Measurements from ENCODE around the gene SPEF2. TPM values are rescaled to one million over a fixed set of nuclear protein-coding genes. Genes with fewer than 3 reads are reported as not detected.
A peak's percentile ranks its signal among the peaks of the same experiment; 100 is the strongest.

SPEF2 gene
- total and polyA plus RNA-seq, 2 of the 13 experiments (the other 11 are each of a cell fraction or from before 2014, with no cell fraction given), result 1.5 to 2.3 TPM

GRCh38 chr5:35617435-35618303, at the start of gene SPEF2 (continued):
- TF ChIP-seq ZNF556 (CRISPR knock-in tag; IDR thresholded peaks at IDR 0.05; ENCODE audit: borderline replicate concordance) (no peak; the same call in 1 of the 2 replicates), ZNF550 (CRISPR knock-in tag; IDR thresholded peaks at IDR 0.05; ENCODE audit: borderline replicate concordance) (no peak), ELF1 (CRISPR knock-in tag; IDR thresholded peaks at IDR 0.05) (peak; percentile 46; the same call in 1 of the 2 replicates), AKNA (CRISPR knock-in tag; IDR thresholded peaks at IDR 0.05; ENCODE audit: borderline replicate concordance) (no peak), ZC3H13 (CRISPR knock-in tag; IDR thresholded peaks at IDR 0.05) (no peak), ZNF546 (CRISPR knock-in tag; conservative IDR thresholded peaks at IDR 0.05) (no peak), ETV6 (CRISPR knock-in tag; conservative IDR thresholded peaks at IDR 0.05) (no peak), ZNF354B (CRISPR knock-in tag; IDR thresholded peaks at IDR 0.05) (no peak), ZNF282 (IDR thresholded peaks at IDR 0.05; ENCODE audit: partially characterized antibody) (no peak), POLR2AphosphoS2 (IDR thresholded peaks at IDR 0.05; ENCODE audit: low read depth, low read length) (no peak), ATF7-NPFF (CRISPR knock-in tag; IDR thresholded peaks at IDR 0.05; ENCODE audit: low read depth) (0 out of 2 replicates have a peak, but pooled peaks have one; percentile 47), ZSCAN12 (CRISPR knock-in tag; IDR thresholded peaks at IDR 0.05) (no peak), GABPA (IDR thresholded peaks at IDR 0.05; ENCODE audit: low read depth, low read length) (no peak), GABPA (CRISPR knock-in tag; IDR thresholded peaks at IDR 0.05; ENCODE audit: low read depth) (peak; percentile 57), ZBTB37 (CRISPR knock-in tag; IDR thresholded peaks at IDR 0.05) (no peak), ZNF879 (CRISPR knock-in tag; IDR thresholded peaks at IDR 0.05) (0 out of 2 replicates have a peak, but pooled peaks have one; percentile 61), ZNF549 (CRISPR knock-in tag; IDR thresholded peaks at IDR 0.05) (no peak), ARID4A (CRISPR knock-in tag; IDR thresholded peaks at IDR 0.05; ENCODE audit: borderline replicate concordance) (peak; percentile 93), ZC3H4 (CRISPR knock-in tag; IDR thresholded peaks at IDR 0.05; ENCODE audit: borderline replicate concordance) (no peak)
